ENCODE measurements around the gene SMS. TPM values are rescaled to one million over a fixed set of nuclear protein-coding genes. Genes with fewer than 3 reads are reported as not detected.
"Not testable (repeated sequence)": the region's sequence is repeated elsewhere in the genome, so short reads cannot be mapped to it uniquely, and the experiment has no call there.

SMS gene
- total RNA-seq, 1 experiment from 2014 or later = 164 TPM

DNA sequence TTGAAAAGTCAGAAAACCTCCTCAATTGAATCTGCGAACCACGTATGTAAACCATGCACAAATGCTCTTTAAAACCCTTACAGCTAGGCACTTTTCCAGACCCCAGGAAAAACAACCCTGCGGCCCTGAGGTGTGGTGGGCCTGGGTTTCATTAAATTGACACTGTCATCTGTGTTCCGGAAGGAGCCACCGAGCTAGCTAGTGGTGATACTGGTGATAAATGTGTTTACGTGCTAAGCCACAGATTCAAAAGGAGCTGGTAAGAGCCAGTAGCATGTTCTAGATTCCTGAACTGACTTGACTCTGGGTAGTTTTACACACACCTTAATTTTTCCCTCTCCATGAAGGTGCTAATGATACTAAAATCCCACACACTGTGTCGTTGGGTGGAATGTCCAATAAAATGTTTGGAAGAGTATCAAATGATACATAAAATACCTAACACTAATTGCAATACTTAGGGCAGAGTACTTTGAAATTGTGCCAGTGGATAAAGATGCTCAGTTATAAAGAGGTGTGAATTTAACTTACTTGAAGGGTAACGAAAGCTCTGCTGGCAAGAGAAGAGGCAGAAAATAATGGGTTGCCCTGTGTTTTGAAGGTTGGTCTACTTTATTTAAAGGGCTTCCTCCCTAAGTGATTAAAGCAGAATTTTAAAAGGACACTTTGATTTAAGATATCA is 8.5 kb downstream of the SMS start:
- no peak for ATAC-seq
- TF ChIP-seq EZH2phosphoT487 (IDR thresholded peaks at IDR 0.05; ENCODE audit: borderline replicate concordance, low read length) (no peak), EZH2 (IDR thresholded peaks at IDR 0.05; ENCODE audit: low read length, unreplicated experiment) (no peak)
- TF ChIP-seq, protein P1, sequence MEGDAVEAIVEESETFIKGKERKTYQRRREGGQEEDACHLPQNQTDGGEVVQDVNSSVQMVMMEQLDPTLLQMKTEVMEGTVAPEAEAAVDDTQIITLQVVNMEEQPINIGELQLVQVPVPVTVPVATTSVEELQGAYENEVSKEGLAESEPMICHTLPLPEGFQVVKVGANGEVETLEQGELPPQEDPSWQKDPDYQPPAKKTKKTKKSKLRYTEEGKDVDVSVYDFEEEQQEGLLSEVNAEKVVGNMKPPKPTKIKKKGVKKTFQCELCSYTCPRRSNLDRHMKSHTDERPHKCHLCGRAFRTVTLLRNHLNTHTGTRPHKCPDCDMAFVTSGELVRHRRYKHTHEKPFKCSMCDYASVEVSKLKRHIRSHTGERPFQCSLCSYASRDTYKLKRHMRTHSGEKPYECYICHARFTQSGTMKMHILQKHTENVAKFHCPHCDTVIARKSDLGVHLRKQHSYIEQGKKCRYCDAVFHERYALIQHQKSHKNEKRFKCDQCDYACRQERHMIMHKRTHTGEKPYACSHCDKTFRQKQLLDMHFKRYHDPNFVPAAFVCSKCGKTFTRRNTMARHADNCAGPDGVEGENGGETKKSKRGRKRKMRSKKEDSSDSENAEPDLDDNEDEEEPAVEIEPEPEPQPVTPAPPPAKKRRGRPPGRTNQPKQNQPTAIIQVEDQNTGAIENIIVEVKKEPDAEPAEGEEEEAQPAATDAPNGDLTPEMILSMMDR (conservative IDR thresholded peaks at IDR 0.05; ENCODE audit: low read depth, low read length) = no peak
- DNase-seq = no peak
- Histone ChIP-seq H3K9me3 (ENCODE audit: low read length) (no peaks in the 10 kb centered on the region), H2AFZ (ENCODE audit: low read length) (no peak overlapping the region), H3K79me2 (ENCODE audit: low read length) (peaks cover 100% of the 10 kb centered on the region), H3K9me2 (replicated peaks; ENCODE audit: low read length) (no peaks in the 10 kb centered on the region), H3K27me3 (ENCODE audit: low read length) (no peaks in the 10 kb centered on the region), H3K9ac (ENCODE audit: low read length) (no peak overlapping the region), H3K4me1 (ENCODE audit: insufficient read depth, low read length) (peaks cover 32% of the 10 kb centered on the region), H3K4me2 (ENCODE audit: low read length) (no peak overlapping the region), H3K4me3 (ENCODE audit: low read length) (no peak overlapping the region), H4K20me1 (ENCODE audit: low read length) (peaks cover 58% of the 10 kb centered on the region), H3K36me3 (ENCODE audit: low read depth, low read length) (peaks cover 13% of the 10 kb centered on the region; the same call in 1 of the 2 replicates), H3K27ac (ENCODE audit: low read length) (no peak overlapping the region), H3F3A (ENCODE audit: low read length, unreplicated experiment) (no peaks in the 10 kb centered on the region)
- POLR2A ChIA-PET (ENCODE audit: unreplicated experiment) = no interaction called here
- CTCF ChIA-PET = no interaction called here
- BruUV-seq (replicated peaks) = no TSS peak
- intact Hi-C loops (cut with micrococcal nuclease) = no loop called here

DNA sequence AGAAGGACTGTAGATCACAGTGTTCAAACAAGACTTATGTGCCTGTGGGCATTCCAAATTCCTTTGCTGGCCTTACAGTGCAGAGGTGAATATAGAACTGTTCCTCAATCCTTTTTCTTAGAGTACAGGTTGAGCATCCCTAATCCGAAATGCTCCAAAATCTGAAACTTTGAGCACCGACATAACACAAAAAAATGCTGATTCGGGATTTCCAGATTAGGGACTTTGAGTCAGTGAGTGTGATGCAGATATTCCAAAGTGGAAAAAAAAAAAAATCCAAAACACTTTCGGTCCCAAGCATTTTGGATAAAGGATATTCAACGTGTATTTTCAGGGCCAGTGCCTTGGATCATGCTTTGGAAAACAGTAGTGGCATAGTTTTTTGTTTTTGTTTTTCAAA is 9.2 kb downstream of the SMS start:
- H2AFZ ChIP-seq (ENCODE audit: low read length) = no peak overlapping the region
- peaks cover 62% of the 10 kb centered on the region for H4K20me1 ChIP-seq (ENCODE audit: low read length)
- no peak for ATAC-seq
- POLR2A ChIA-PET (ENCODE audit: unreplicated experiment) = no interaction called here
- no peak overlapping the region for H3K27ac ChIP-seq (ENCODE audit: low read length)
- H3K27me3 ChIP-seq (ENCODE audit: low read length) = no peaks in the 10 kb centered on the region
- H3K4me1 ChIP-seq (ENCODE audit: insufficient read depth, low read length) = peaks cover 26% of the 10 kb centered on the region
- peaks cover 100% of the 10 kb centered on the region for H3K79me2 ChIP-seq (ENCODE audit: low read length)
- CTCF ChIA-PET = no interaction called here
- DNase-seq = no peak
- no peak overlapping the region for H3K9ac ChIP-seq (ENCODE audit: low read length)
- no peak for TF ChIP-seq EZH2 (IDR thresholded peaks at IDR 0.05; ENCODE audit: low read length, unreplicated experiment)
- TF ChIP-seq, protein P1 (conservative IDR thresholded peaks at IDR 0.05; ENCODE audit: low read depth, low read length) = no peak
- no peak for TF ChIP-seq EZH2phosphoT487 (IDR thresholded peaks at IDR 0.05; ENCODE audit: borderline replicate concordance, low read length)
- no peaks in the 10 kb centered on the region for H3F3A ChIP-seq (ENCODE audit: low read length, unreplicated experiment)
- H3K36me3 ChIP-seq (ENCODE audit: low read depth, low read length) = peaks cover 13% of the 10 kb centered on the region; the same call in 1 of the 2 replicates
- no peaks in the 10 kb centered on the region for H3K9me2 ChIP-seq (replicated peaks; ENCODE audit: low read length)
- H3K9me3 ChIP-seq (ENCODE audit: low read length) = no peaks in the 10 kb centered on the region
- H3K4me2 ChIP-seq (ENCODE audit: low read length) = no peak overlapping the region
- no TSS peak for BruUV-seq (replicated peaks)
- H3K4me3 ChIP-seq (ENCODE audit: low read length) = no peak overlapping the region
- intact Hi-C loops (cut with micrococcal nuclease) = no loop called here

DNA sequence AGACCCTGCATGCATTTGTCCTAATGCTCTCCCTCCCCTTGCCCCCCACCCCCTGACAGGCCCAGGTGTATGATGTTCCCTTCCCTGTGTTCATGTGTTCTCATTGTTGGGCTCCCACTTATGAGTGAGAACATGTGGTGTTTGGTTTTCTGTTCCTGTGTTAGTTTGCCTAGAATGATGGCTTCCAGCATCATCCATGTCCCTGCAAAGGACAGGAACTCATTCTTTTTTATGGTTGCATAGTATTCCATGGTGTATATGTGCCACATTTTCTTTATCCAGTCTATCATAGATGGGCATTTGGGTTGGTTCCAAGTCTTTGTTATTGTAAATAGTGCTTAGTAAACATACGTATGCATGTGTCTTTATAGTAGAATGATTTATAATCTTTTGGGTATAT is 10.0 kb downstream of the SMS start:
- Histone ChIP-seq H4K20me1 (ENCODE audit: low read length) (peaks cover 57% of the 10 kb centered on the region), H3K79me2 (ENCODE audit: low read length) (peaks cover 100% of the 10 kb centered on the region), H3K36me3 (ENCODE audit: low read depth, low read length) (peaks cover 13% of the 10 kb centered on the region; the same call in 1 of the 2 replicates), H3K4me1 (ENCODE audit: insufficient read depth, low read length) (peaks cover 24% of the 10 kb centered on the region)
- H3F3A ChIP-seq (ENCODE audit: low read length, unreplicated experiment); H3K9me3 ChIP-seq (ENCODE audit: low read length); intact Hi-C loops (cut with micrococcal nuclease); H3K4me3 ChIP-seq (ENCODE audit: low read length); CTCF ChIA-PET; H2AFZ ChIP-seq (ENCODE audit: low read length); BruUV-seq (replicated peaks); H3K9me2 ChIP-seq (replicated peaks; ENCODE audit: low read length); H3K27me3 ChIP-seq (ENCODE audit: low read length); H3K27ac ChIP-seq (ENCODE audit: low read length); ATAC-seq; H3K4me2 ChIP-seq (ENCODE audit: low read length); H3K9ac ChIP-seq (ENCODE audit: low read length); DNase-seq; POLR2A ChIA-PET (ENCODE audit: unreplicated experiment): not testable (repeated sequence)

Data from PC-3 (cell line).